HG03196 (cell line): Measurements from ENCODE around the gene HCCS.
A peak's percentile ranks its signal among the peaks of the same experiment; 100 is the strongest.
"Not testable (repeated sequence)": the region's sequence is repeated elsewhere in the genome, so short reads cannot be mapped to it uniquely, and the experiment has no call there.

Source experiments
- ATAC-seq: cut with Tn5 transposase; IDR thresholded peaks from one replicate; pipeline ENCODE4 v1.9.1; 2021; ENCODE audit not compliant: unreplicated experiment

Gene HCCS

DNA sequence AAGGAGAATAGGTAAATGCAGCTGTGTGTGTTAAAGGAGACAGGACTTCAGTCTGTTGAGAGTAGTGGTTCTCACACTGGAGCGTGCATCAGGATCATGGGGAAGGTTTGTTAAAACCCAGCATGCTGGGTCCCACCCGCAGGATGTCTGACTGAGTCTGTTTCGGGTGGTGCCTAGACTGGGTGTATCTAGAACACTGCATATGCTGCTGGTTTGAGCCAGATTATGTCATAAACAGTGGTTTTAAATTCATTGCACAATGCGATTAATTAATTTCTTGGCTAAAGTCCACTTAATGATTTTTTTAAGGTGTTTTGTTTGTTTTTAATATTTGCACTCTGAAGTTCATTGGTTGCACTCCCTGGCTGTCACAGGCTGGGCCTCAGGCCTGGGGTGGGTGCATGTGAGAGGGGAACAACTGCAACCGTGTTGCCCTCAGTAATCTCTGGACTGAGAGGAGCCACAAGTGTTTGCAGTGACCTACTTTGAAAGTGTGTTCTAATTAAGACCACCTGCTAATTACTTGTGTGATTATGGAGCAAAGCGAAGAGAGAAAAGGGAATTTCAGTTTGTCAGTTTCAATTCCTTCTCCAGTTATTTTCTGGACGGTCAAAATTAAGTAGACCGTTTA lies 8.3 kb downstream of the HCCS start:
- no peak for ATAC-seq

DNA sequence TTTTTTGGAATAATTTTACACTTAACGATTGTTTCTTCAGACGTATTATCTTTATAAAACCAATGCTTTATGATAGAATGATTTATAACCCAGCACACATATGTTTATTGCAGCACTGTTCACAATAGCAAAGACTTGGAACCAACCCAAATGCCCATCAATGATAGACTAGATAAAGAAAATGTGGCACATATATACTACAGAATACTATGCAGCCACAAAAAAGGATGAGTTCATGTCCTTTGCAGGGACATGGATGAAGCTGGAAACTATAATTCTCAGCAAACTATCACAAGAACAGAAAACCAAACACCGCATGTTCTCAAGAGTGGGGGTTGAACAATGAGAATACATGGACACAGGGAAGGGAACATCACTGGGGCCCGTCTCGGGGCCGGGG lies 12.0 kb downstream of the HCCS start:
- ATAC-seq: not testable (repeated sequence)

DNA sequence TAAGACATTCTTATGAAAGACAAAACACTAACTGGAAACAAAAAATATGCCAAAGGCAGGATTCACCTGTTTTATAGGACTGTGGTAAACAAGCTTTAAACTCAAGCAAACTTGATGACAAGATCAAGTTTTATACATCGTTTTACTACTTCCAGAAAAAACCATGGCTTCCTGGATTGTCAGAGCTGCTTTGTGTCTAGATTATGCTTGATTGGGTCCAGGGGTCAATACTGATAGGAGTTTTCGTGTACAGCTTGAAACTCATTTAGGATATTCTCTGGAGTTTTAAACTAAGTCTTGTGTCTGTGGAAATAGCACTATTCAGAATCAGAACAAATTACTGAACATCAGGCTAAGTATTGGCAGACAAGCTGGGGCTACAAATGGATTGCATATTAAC lies 13.0 kb downstream of the HCCS start:
- no peak for ATAC-seq

DNA sequence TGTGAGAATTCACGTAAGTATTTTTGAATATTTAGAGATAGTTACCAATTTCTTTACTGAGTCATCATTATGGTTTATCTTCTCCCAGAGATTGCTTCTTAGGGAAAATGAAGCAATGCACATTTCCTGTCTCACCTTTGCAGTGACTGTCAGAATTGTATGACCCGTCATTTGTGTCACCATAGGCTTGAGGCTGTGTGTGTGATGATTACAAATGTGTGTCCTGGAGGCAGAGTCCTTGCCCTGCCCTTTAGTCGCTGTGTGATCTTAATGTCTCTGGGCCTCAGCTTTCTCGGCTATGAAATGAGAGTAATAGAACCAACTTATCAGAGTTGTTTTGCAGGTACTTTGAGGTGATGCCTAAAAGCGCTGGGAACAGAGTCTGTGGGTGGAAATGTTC lies 13.9 kb downstream of the HCCS start:
- ATAC-seq: no peak

GRCh38 chrX:11129534-11130105 lies 18.5 kb downstream of the HCCS start:
- no peak for ATAC-seq

DNA sequence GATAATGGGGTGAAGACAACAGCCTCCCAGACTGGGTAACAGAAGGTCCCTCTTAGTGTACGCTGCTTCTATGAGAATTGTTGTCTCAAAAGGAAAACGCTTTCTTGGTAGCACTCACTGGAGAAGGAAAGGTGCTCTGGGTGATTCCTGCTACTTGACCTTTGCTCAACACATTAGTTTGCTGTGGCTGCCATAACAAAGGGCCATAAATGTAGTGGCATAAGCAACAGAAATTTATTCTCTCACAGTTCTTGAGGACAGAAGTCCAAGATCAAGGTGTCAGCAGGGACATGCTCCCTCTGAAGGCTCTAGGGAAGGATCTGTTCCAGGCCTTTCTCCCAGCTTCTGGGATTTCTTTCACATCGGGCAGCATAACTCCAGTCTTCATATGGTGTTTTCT lies 19.0 kb downstream of the HCCS start:
- ATAC-seq: no peak

DNA sequence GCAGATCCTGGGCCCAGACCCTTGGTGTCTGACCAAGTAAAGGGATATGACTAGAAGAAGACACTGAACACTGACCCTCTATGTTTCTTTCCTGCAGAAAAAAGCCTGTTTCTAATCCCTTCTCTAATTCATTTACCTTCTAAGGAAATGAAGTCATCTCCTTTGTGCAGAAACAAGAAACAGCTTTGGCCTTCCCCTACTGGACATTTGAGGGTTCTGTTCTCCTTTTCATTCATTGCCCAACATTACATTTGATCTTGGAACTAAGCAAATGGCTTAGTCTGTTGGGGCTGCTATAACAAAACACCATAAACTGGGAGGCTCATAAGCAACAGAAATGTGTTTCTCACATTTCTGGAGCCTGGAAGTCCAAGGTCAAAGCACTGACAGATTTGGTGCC lies 20.0 kb downstream of the HCCS start:
- ATAC-seq: no peak

- no peak for ATAC-seq
Measured at GRCh38 chrX:11135564-11136185, 24.5 kb downstream of the HCCS start.

GRCh38 chrX:11137543-11138139 lies 26.5 kb downstream of the HCCS start:
- no peak for ATAC-seq

DNA sequence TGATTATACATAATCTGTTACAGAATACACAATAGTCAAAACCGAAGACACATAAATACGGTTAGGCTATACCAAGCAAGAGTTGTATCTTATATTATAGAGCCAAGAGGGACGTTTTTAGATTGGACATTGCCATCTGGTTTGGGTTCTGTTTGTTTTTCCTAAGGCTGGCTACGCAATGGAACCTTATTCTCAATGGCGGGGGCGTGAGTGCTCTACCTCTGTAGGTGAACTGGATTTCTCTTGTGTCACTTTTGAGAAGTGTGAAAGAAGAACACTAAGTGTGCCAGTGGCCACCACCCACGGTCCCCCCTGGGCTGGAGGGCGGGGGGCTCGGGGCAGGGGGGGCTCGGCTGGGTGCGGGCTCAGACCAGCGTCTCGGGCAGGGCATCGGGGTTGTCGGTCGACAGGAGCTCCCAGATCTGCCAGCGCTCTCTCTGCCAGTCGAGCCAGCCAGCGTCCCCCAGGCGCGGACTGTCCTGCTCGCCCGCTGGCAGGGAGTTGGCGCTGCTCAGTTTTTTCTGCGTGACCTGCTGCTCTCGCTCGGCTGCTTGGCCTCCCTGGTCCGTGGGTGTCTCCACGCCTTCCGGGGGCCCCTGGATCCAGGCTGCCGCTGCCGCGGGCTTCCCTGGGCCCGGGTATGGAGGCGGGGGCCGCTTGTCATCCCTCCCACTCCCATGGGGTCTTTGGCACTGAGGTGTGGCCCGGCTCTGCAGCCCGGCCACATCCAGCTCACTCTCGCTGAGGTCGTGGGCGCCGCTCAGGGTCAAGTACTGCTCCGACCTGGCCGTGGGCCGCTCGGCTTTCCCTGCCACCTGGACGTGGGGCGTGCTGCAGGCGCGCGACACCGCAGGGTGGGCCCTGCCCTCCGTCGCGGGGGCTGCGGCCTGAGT lies 27.6 kb downstream of the HCCS start:
- ATAC-seq: no peak

DNA sequence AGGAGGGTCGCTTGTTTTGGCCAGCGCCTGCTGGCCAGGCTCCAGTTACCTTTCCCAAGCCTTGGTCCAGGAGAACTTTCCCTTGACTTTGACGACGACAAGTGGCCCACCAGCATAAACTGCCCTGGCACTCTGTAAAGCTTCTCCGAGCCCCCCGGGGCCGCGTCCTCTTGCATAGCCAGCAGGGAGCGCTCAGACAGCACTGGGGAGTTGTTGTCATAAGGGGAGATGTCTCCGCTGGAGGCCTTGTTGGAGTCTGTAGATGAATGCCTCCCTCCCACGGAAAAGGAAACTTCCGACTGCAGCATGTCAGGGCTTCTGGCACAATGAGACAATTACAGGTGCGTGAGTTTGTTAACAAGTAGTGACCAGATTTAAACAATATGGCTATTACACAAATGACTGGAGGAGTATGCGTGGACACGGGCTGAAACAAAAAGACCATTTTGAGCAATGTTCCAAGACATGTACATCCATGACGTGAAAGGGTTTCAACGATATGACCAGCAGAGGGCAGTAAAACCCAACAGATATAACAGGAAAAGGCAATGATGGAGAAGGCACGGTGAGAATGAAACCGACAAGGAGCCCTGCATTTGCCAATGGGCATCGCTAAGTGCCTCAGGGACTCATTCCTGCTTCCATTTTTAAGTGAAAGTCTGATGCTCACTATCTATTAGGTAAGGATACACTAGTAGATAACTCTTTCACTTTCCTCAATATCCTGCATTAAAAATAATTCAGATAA lies 33.0 kb downstream of the HCCS start:
- peak; percentile 56 for ATAC-seq

DNA sequence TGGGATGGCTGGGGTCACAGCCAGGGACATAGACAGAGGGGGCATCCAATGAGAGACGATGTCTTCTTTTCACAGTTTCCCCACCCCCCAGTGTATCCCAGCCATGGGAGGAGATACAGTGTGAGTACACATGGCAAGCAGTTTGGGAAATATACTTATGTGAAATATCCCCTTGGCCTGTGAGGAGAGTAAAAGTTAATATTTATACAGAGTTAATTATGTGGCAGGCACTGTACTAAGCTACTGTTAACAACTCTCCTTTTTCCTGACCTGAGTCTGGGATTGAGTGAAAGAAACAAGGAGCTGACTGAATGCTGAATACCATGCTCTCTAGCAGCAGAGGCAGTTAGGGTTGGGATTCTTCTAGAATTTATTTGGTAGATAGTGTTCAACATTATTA lies 35.3 kb downstream of the HCCS start:
- ATAC-seq: no peak

- ATAC-seq: no peak
Measured at GRCh38 chrX:11148401-11148800, 37.3 kb downstream of the HCCS start.

DNA sequence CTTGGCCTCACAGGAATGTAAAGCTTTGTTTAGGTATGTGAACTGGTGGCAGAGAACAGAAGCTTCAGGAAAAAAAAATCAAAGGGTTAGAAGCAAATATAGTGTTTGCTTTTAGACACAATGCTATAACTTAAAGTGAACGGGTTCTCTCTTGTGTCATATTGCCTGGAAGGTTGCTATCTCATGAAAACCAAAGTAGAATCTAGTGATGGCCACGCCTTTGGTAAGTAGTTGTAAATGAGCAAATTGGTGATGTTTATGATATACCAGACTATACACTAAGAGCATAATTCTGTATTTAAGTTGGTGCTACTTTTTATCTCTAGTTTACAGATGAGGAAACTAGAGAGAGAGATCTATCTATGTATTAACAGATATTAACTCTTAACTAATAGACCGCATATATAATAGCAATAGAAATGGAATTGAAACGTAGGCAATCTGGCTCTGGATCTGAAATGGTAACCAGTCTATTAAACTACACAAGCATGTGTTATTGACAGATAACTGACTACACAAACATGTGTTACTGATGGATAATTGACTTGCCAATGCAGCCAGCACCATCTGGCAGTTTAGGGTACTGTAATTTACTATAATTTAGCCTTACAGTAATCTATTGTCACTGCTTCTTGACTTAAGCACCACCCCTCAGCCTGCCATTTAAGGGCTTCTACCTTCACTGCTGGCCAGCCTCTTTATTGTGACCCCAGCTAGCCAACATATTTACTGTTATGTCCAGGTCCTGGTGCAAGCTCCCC lies 40.8 kb downstream of the HCCS start:
- no peak for ATAC-seq

- no peak for ATAC-seq
Measured at GRCh38 chrX:11159149-11159548, 48.0 kb downstream of the HCCS start.

DNA sequence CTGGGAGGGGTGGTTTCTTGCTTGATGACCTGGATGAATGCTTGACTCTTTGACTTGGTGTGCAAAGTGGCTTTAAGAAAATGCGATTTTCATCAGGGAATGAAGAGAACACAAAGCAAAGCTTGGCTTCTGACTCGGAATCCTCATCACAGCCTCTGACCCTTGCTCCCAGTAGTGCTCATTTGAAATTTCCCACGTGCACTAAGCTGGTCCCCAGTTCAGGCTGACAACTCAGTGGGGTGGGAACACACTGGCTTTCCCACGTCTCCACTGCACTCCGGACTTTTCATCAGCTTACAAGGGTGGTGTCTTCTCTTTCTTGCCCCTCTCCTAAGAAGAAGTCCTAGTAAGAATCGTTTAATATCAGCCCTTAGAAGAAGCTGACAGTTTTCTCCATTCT lies 53.3 kb downstream of the HCCS start:
- ATAC-seq: no peak

- no peak for ATAC-seq
Measured at GRCh38 chrX:11171956-11172355, 60.8 kb downstream of the HCCS start.

DNA sequence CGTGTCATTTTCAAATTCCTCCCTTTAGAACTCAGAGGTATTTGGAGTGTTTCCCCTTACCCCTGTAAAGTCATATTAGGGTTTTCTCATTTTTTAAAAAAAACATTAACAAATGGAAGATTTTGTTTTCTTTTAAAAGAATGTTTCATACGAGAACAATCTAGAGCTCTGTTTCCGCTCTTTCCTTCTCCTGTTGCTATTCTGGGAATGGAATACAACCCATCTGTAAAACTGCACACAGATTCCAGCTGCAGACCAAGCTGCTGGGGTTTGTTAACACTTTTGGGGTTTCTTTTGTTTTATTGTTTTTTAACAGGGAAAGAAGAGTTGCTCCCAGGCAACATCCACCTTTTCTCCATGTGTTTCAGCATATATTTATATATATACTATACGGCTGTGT lies 61.3 kb downstream of the HCCS start:
- ATAC-seq: no peak
